K562 (cell line): Measurements from ENCODE around the gene MAST1. TPM values are rescaled to one million over a fixed set of nuclear protein-coding genes. Genes with fewer than 3 reads are reported as not detected.

ENCODE experiments used
- BHLHE40 ChIP-seq: IDR thresholded peaks from 2 replicates; pipeline ENCODE4 v1.6.1; 2011; ENCODE audit warnings: low read length, improper control_type of control experiment
- FOXA1 ChIP-seq: fragments of 450-650 bp; IDR thresholded peaks from 2 replicates; pipeline ENCODE4 v1.6.1; 2016; ENCODE audit warnings: mild to moderate bottlenecking, borderline replicate concordance
- FUS ChIP-seq: fragments of 200-400 bp; formaldehyde crosslinking; optimal IDR thresholded peaks from 2 replicates; pipeline ENCODE3; 2017; ENCODE audit warnings: low read depth, low read length
- MBD1 ChIP-seq: fragments of 250-450 bp; sonication (Bioruptor Pico); IDR thresholded peaks from 2 replicates; pipeline ENCODE4 v1.8.0; 2022; ENCODE audit warnings: inconsistent platforms
- MCM3 ChIP-seq: fragments of 450-650 bp; IDR thresholded peaks from 2 replicates; pipeline ENCODE4 v1.6.1; 2016
- MCM7 ChIP-seq, 2 experiments: fragments of 450-650 bp; IDR thresholded peaks; 2 replicates each; pipeline ENCODE4 v1.6.1; 2016 to 2018
- MYBL2 ChIP-seq, 2 experiments: fragments of 450-650 bp in 1 of 2; sonication (generic) in 1 of 2; formaldehyde crosslinking in 1 of 2; IDR thresholded peaks; 2 replicates each; pipeline versions ENCODE4 v1.6.1 to v1.8.1; 2017 to 2022; ENCODE audit warnings: borderline replicate concordance in 1 of 2, inconsistent platforms in 1 of 2, low read depth in 1 of 2, mild to moderate bottlenecking in 1 of 2, missing genetic modification reagents in 1 of 2, moderate library complexity in 1 of 2
- NCOA1 ChIP-seq: fragments of 450-650 bp; IDR thresholded peaks from 2 replicates; pipeline ENCODE4 v1.6.1; 2016; ENCODE audit warnings: low read depth
- RBM34 ChIP-seq: fragments of 200-400 bp; formaldehyde crosslinking; IDR thresholded peaks from 2 replicates; pipeline ENCODE4 v1.6.1; 2018; ENCODE audit warnings: low read length, borderline replicate concordance; ENCODE audit not compliant: insufficient read depth
- RBM39 ChIP-seq: fragments of 200-400 bp; formaldehyde crosslinking; optimal IDR thresholded peaks from 2 replicates; pipeline ENCODE3; 2018; ENCODE audit warnings: low read depth, low read length
- SRSF7 ChIP-seq: fragments of 200-400 bp; formaldehyde crosslinking; optimal IDR thresholded peaks from 2 replicates; pipeline ENCODE3; 2017; ENCODE audit warnings: mild to moderate bottlenecking, low read depth, low read length
- U2AF2 ChIP-seq: fragments of 200-400 bp; formaldehyde crosslinking; optimal IDR thresholded peaks from 2 replicates; pipeline ENCODE3; 2017; ENCODE audit warnings: low read depth, mild to moderate bottlenecking, low read length
- ZNF232 ChIP-seq: sonication (generic); formaldehyde crosslinking; IDR thresholded peaks from 2 replicates; pipeline ENCODE4 v1.8.0; 2022; ENCODE audit warnings: mild to moderate bottlenecking, missing genetic modification reagents
- ZNF518B ChIP-seq: fragments of 250-450 bp; sonication (Bioruptor Pico); IDR thresholded peaks from 2 replicates; pipeline ENCODE4 v1.5.0; 2021; ENCODE audit warnings: mild to moderate bottlenecking, moderate library complexity
- ZNF699 ChIP-seq: fragments of 250-450 bp; sonication (Bioruptor Pico); IDR thresholded peaks from 2 replicates; pipeline ENCODE4 v1.8.0; 2021; ENCODE audit warnings: mild to moderate bottlenecking, moderate library complexity; ENCODE audit not compliant: insufficient replicate concordance
- polyA plus RNA-seq, 8 experiments: library from polyadenylated mRNA; depleted of rRNA in 4 of 8; stranded (reverse) in 5 of 8; unstranded in 3 of 8; fragments of >200 nt; fragmentation: Nextera tagmentation in 2 of 8; fragmentation: Illumina TruSeq in 1 of 8; extraction: Ambion mirVana in 2 of 8; extraction: Trizol in 1 of 8; gene quantifications; 2 replicates each; pipeline versions ENCODE4 v1.2.1 to v1.2.3, GENCODE V29; 2011 to 2014; ENCODE audit warnings: inconsistent platforms in 1 of 8, missing spikeins in 1 of 8
- total RNA-seq, 7 experiments: library from RNA; depleted of rRNA in 6 of 7; stranded (reverse); fragments of >200 nt in 6 of 7; fragmentation: Illumina TruSeq in 2 of 7; extraction: Trizol in 2 of 7; gene quantifications; 2 replicates each; pipeline versions ENCODE4 v1.2.1 to v1.2.3, GENCODE V29; 2011 to 2021; ENCODE audit warnings: low replicate concordance in 1 of 7
- TF ChIP-seq, protein P1 (sequence below): fragments of 250-450 bp; sonication (Bioruptor Pico); IDR thresholded peaks from 2 replicates; pipeline ENCODE4 v1.6.1; 2021; ENCODE audit warnings: mild to moderate bottlenecking

MAST1 gene
- total and polyA plus RNA-seq, 9 of the 15 experiments (the other 6 are each of a cell fraction or from before 2014, with no cell fraction given): 0.48 to 10.3 (median 3.9) TPM

GRCh38 chr19:12789904-12790619 lies 48.3 kb upstream of the MAST1 start (continued):
- no peak for TF ChIP-seq RBM39
- no peak for TF ChIP-seq ZNF518B (CRISPR knock-in tag)
- TF ChIP-seq FOXA1: no peak
- peak; percentile 88 for TF ChIP-seq FUS
- TF ChIP-seq MBD1 (CRISPR knock-in tag): no peak
- TF ChIP-seq ZNF699 (CRISPR knock-in tag): no peak
- TF ChIP-seq SRSF7: no peak
- no peak for TF ChIP-seq ZNF232
- peak; percentile 94 for TF ChIP-seq BHLHE40
- no peak for TF ChIP-seq MCM3
- no peak for TF ChIP-seq MCM7 (IDR thresholded peaks at IDR 0.05)
- TF ChIP-seq NCOA1: no peak
- no peak for TF ChIP-seq RBM34
- no peak for TF ChIP-seq MYBL2 (IDR thresholded peaks at IDR 0.05; ENCODE audit: low read depth)
- no peak for TF ChIP-seq MYBL2 (CRISPR knock-in tag; IDR thresholded peaks at IDR 0.05; ENCODE audit: borderline replicate concordance)
- TF ChIP-seq, protein P1, sequence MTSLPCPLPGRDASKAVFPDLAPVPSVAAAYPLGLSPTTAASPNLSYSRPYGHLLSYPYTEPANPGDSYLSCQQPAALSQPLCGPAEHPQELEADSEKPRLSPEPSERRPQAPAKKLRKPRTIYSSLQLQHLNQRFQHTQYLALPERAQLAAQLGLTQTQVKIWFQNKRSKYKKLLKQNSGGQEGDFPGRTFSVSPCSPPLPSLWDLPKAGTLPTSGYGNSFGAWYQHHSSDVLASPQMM (CRISPR knock-in tag): no peak
- no peak for TF ChIP-seq U2AF2
